HEK293 (cell line): Measurements from ENCODE around the gene CDH22.

Experiments
- CTCF ChIA-PET: fragments of 350-600 bp; formaldehyde crosslinking; extraction: SDS; loops from one replicate; lab custom pipeline; 2021; ENCODE audit warnings: antibody characterized with exemption; lab: Yijun Ruan, JAX
- POLR2A ChIA-PET: fragments of 300-600 bp; formaldehyde crosslinking; extraction: SDS; loops from one replicate; lab custom pipeline; 2020; ENCODE audit warnings: antibody characterized with exemption, inconsistent platforms; lab: Yijun Ruan, JAX
- H3K27ac ChIP-seq: fragments of 200-500 bp; sonication (Bioruptor generic); 2 replicates; pipeline ENCODE4 v1.5.1; 2014; ENCODE audit warnings: low read depth, low read length, control low read depth, inconsistent platforms; ENCODE audit errors: extremely low read depth
- H3K36me3 ChIP-seq, 2 experiments: fragments of 200-500 bp in 1 of 2; sonication (Bioruptor generic) in 1 of 2; 1 replicate in 1 of 2; 2 replicates in 1 of 2; pipeline ENCODE4 v1.5.1; 2014 to 2017; ENCODE audit warnings: inconsistent platforms in 2 of 2, low read length in 2 of 2; ENCODE audit not compliant: control insufficient read depth in 2 of 2, insufficient read depth in 1 of 2
- H3K4me1 ChIP-seq: fragments of 200-500 bp; sonication (Bioruptor generic); 2 replicates; pipeline ENCODE4 v1.5.1; 2014; ENCODE audit warnings: mild to moderate bottlenecking, low read length, inconsistent platforms; ENCODE audit not compliant: control insufficient read depth, insufficient read depth
- H3K4me3 ChIP-seq: 2 replicates; pipeline ENCODE4 v1.5.1; 2011; ENCODE audit warnings: low read depth, mild to moderate bottlenecking, control low read depth, low read length, moderate library complexity
- H3K9me3 ChIP-seq: fragments of 200-500 bp; sonication (Bioruptor generic); 2 replicates; pipeline ENCODE4 v1.5.1; 2014; ENCODE audit warnings: low read depth, low read length, inconsistent platforms; ENCODE audit not compliant: control insufficient read depth, insufficient read depth
- BCL11A ChIP-seq: fragments of 450-650 bp; formaldehyde crosslinking; IDR thresholded peaks from 2 replicates; pipeline ENCODE4 v1.5.1; 2016; ENCODE audit warnings: low read depth, missing biosample characterization, missing genetic modification characterization
- CTCF ChIP-seq: fragments of 450-650 bp; formaldehyde crosslinking; IDR thresholded peaks from 2 replicates; pipeline ENCODE4 v1.5.1; 2016; ENCODE audit warnings: missing biosample characterization, missing genetic modification characterization
- IKZF3 ChIP-seq: fragments of 450-650 bp; IDR thresholded peaks from 2 replicates; pipeline ENCODE4 v1.5.0; 2018; ENCODE audit warnings: missing biosample characterization, mild to moderate bottlenecking, missing genetic modification characterization, moderate library complexity
- KLF16 ChIP-seq: fragments of 450-650 bp; formaldehyde crosslinking; IDR thresholded peaks from 2 replicates; pipeline ENCODE4 v1.5.1; 2017; ENCODE audit warnings: missing biosample characterization, missing genetic modification characterization
- PATZ1 ChIP-seq: fragments of 450-650 bp; formaldehyde crosslinking; IDR thresholded peaks from 2 replicates; pipeline ENCODE4 v1.5.1; 2016; ENCODE audit warnings: missing biosample characterization, missing genetic modification characterization
- SP3 ChIP-seq: fragments of 450-650 bp; formaldehyde crosslinking; IDR thresholded peaks from 2 replicates; pipeline ENCODE4 v1.5.1; 2016; ENCODE audit warnings: missing biosample characterization, missing genetic modification characterization
- SP7 ChIP-seq: fragments of 450-650 bp; formaldehyde crosslinking; IDR thresholded peaks from 2 replicates; pipeline ENCODE4 v1.5.1; 2016; ENCODE audit warnings: missing biosample characterization, missing genetic modification characterization
- ZBTB17 ChIP-seq: fragments of 450-650 bp; formaldehyde crosslinking; IDR thresholded peaks from 2 replicates; pipeline ENCODE4 v1.5.1; 2016; ENCODE audit warnings: missing biosample characterization, missing genetic modification characterization
- ZFP69B ChIP-seq: fragments of 450-650 bp; formaldehyde crosslinking; IDR thresholded peaks from 2 replicates; pipeline ENCODE4 v1.5.1; 2016; ENCODE audit warnings: missing biosample characterization, missing genetic modification characterization
- ZIC2 ChIP-seq: fragments of 450-650 bp; formaldehyde crosslinking; IDR thresholded peaks from 2 replicates; pipeline ENCODE4 v1.5.1; 2016; ENCODE audit warnings: missing biosample characterization, missing genetic modification characterization
- ZNF10 ChIP-seq: fragments of 450-650 bp; formaldehyde crosslinking; IDR thresholded peaks from 2 replicates; pipeline ENCODE4 v1.5.1; 2017; ENCODE audit warnings: missing biosample characterization, missing genetic modification characterization
- ZNF112 ChIP-seq: fragments of 450-650 bp; formaldehyde crosslinking; IDR thresholded peaks from 2 replicates; pipeline ENCODE4 v1.5.0; 2017; ENCODE audit warnings: missing biosample characterization, missing genetic modification characterization
- ZNF138 ChIP-seq: fragments of 450-650 bp; formaldehyde crosslinking; IDR thresholded peaks from 2 replicates; pipeline ENCODE4 v1.5.1; 2016; ENCODE audit warnings: missing biosample characterization, missing genetic modification characterization, borderline replicate concordance
- ZNF157 ChIP-seq: fragments of 450-650 bp; formaldehyde crosslinking; IDR thresholded peaks from 2 replicates; pipeline ENCODE4 v1.5.1; 2016; ENCODE audit warnings: missing biosample characterization, missing genetic modification characterization
- ZNF18 ChIP-seq: fragments of 450-650 bp; formaldehyde crosslinking; IDR thresholded peaks from 2 replicates; pipeline ENCODE4 v1.5.1; 2016; ENCODE audit warnings: missing biosample characterization, missing genetic modification characterization
- ZNF341 ChIP-seq: fragments of 450-650 bp; formaldehyde crosslinking; IDR thresholded peaks from 2 replicates; pipeline ENCODE4; 2016; ENCODE audit warnings: low read depth, missing biosample characterization, missing genetic modification characterization
- ZNF398 ChIP-seq: fragments of 450-650 bp; formaldehyde crosslinking; IDR thresholded peaks from 2 replicates; pipeline ENCODE4 v1.5.1; 2017; ENCODE audit warnings: missing biosample characterization, missing genetic modification characterization
- ZNF48 ChIP-seq: fragments of 450-650 bp; formaldehyde crosslinking; IDR thresholded peaks from 2 replicates; pipeline ENCODE4 v1.5.1; 2016; ENCODE audit warnings: missing biosample characterization, missing genetic modification characterization
- ZNF571 ChIP-seq: fragments of 450-650 bp; formaldehyde crosslinking; IDR thresholded peaks from 2 replicates; pipeline ENCODE4 v1.5.0; 2017; ENCODE audit warnings: missing biosample characterization, missing genetic modification characterization
- ZNF654 ChIP-seq: fragments of 450-650 bp; formaldehyde crosslinking; IDR thresholded peaks from 2 replicates; pipeline ENCODE4 v1.5.1; 2016; ENCODE audit warnings: low read depth, missing biosample characterization, missing genetic modification characterization
- ZSCAN16 ChIP-seq: fragments of 450-650 bp; formaldehyde crosslinking; IDR thresholded peaks from 2 replicates; pipeline ENCODE4 v1.5.1; 2016; ENCODE audit warnings: missing biosample characterization, missing genetic modification characterization

The CDH22 gene

GRCh38 chr20:46128310-46129151 is 179.8 kb downstream of the CDH22 start (continued):
- TF ChIP-seq SP3 (tag by site-specific recombination) (no peak), ZNF10 (no peak), ZIC2 (peak; percentile 64), ZNF18 (tag by site-specific recombination) (no peak), BCL11A (tag by site-specific recombination) (no peak), ZNF138 (no peak), IKZF3 (tag by site-specific recombination) (peak; percentile 47; the same call in 1 of the 2 replicates), ZNF112 (tag by site-specific recombination) (no peak), SP7 (0 out of 2 replicates have a peak, but pooled peaks have one; percentile 20), ZNF654 (peak; percentile 60), ZNF398 (peak; percentile 38; the same call in 1 of the 2 replicates), ZBTB17 (no peak), PATZ1 (tag by site-specific recombination) (peak; percentile 28; the same call in 1 of the 2 replicates), CTCF (tag by site-specific recombination) (peak; percentile 75), KLF16 (tag by site-specific recombination) (0 out of 2 replicates have a peak, but pooled peaks have one; percentile 20), ZNF341 (tag by site-specific recombination) (peak; percentile 94), ZNF48 (tag by site-specific recombination) (no peak)

GRCh38 chr20:46127396-46128010 is 180.8 kb downstream of the CDH22 start:
- Histone ChIP-seq H3K4me1 (no peaks in the 10 kb centered on the region), H3K27ac (no peak overlapping the region), H3K4me3 (no peak overlapping the region), H3K36me3 (no peaks in the 10 kb centered on the region), H3K9me3 (no peaks in the 10 kb centered on the region)
- TF ChIP-seq ZSCAN16 (no peak), ZNF157 (no peak), PATZ1 (tag by site-specific recombination) (no peak), ZFP69B (no peak), ZNF571 (tag by site-specific recombination) (no peak)
- CTCF ChIA-PET = interaction anchor here (0.7 to 4.1 kb wide), 8 partner anchors 10 to 308 kb away, joined by 3 to 45 read pairs (median 4); partner anchors contain the start of gene CD40
- POLR2A ChIA-PET = no interaction called here
